ENCODE measurements around the gene ZKSCAN1.
"Not testable (repeated sequence)": the region's sequence is repeated elsewhere in the genome, so short reads cannot be mapped to it uniquely, and the experiment has no call there.

Gene ZKSCAN1

GRCh38 chr7:100003711-100004661, 11.4 kb upstream of the ZKSCAN1 start:
- no peak for DNase-seq (ENCODE audit: low read depth)

GRCh38 chr7:100007887-100008286, 7.5 kb upstream of the ZKSCAN1 start:
- no peak for DNase-seq (ENCODE audit: low read depth)

GRCh38 chr7:100008525-100008924, 6.9 kb upstream of the ZKSCAN1 start:
- no peak for DNase-seq (ENCODE audit: low read depth)

- not testable (repeated sequence) for DNase-seq (ENCODE audit: low read depth)
Observed at GRCh38 chr7:100009952-100010351, 5.4 kb upstream of the ZKSCAN1 start.

- no peak for DNase-seq (ENCODE audit: low read depth)
Observed at GRCh38 chr7:100010901-100011300, 4.5 kb upstream of the ZKSCAN1 start.

GRCh38 chr7:100011516-100011915, 3.9 kb upstream of the ZKSCAN1 start:
- no peak for DNase-seq (ENCODE audit: low read depth)

- DNase-seq (ENCODE audit: low read depth) = not testable (repeated sequence)
Observed at GRCh38 chr7:100012385-100013327, 2.7 kb upstream of the ZKSCAN1 start.

GRCh38 chr7:100013328-100013676, 2.1 kb upstream of the ZKSCAN1 start:
- DNase-seq (ENCODE audit: low read depth) = no peak

GRCh38 chr7:100016215-100016901, 962 bp downstream of the ZKSCAN1 start:
- DNase-seq (ENCODE audit: low read depth) = no peak

GRCh38 chr7:100017300-100017699, 1.9 kb downstream of the ZKSCAN1 start:
- DNase-seq (ENCODE audit: low read depth) = no peak

- no peak for DNase-seq (ENCODE audit: low read depth)
Observed at GRCh38 chr7:100017875-100018274, 2.5 kb downstream of the ZKSCAN1 start.

- DNase-seq (ENCODE audit: low read depth) = no peak
Observed at GRCh38 chr7:100019908-100020307, 4.5 kb downstream of the ZKSCAN1 start.

- no peak for DNase-seq (ENCODE audit: low read depth)
Observed at GRCh38 chr7:100021297-100021696, 5.9 kb downstream of the ZKSCAN1 start.

GRCh38 chr7:100022621-100023020, 7.2 kb downstream of the ZKSCAN1 start:
- DNase-seq (ENCODE audit: low read depth) = no peak

GRCh38 chr7:100023526-100023925, 8.1 kb downstream of the ZKSCAN1 start:
- DNase-seq (ENCODE audit: low read depth) = no peak

GRCh38 chr7:100024020-100024619, 8.7 kb downstream of the ZKSCAN1 start:
- DNase-seq (ENCODE audit: low read depth) = no peak

GRCh38 chr7:100027197-100027596, 11.8 kb downstream of the ZKSCAN1 start:
- DNase-seq (ENCODE audit: low read depth) = no peak

GRCh38 chr7:100029596-100029995, 14.2 kb downstream of the ZKSCAN1 start:
- DNase-seq (ENCODE audit: low read depth) = no peak

- DNase-seq (ENCODE audit: low read depth) = no peak
Observed at GRCh38 chr7:100033526-100033925, 18.1 kb downstream of the ZKSCAN1 start.

GRCh38 chr7:100034871-100035510, 19.6 kb downstream of the ZKSCAN1 start:
- no peak for DNase-seq (ENCODE audit: low read depth)

- no peak for DNase-seq (ENCODE audit: low read depth)
Observed at GRCh38 chr7:100035876-100036275, 20.5 kb downstream of the ZKSCAN1 start.

Data from stimulated activated CD8-positive, alpha-beta memory T cell treated with anti-CD3 and anti-CD28 coated beads, Interleukin-12 subunit alpha, Interleukin-12 subunit beta, amount 100 ng/mL, for 4 hours (primary cell).